HL-60/S4 treated with retinoic acid at 250 ng/mL for 4 days and 3 days (cell line): ENCODE measurements around the gene PALD1.

ENCODE experiments used
- in situ Hi-C: fragments of 300-500 bp; cut with MboI; formaldehyde crosslinking; loops from 2 replicates; pipeline ENCODE4 v1.7.0; 2022; ENCODE audit warnings: low sequenced_read_pairs

The PALD1 gene

GRCh38 chr10:70457759-70458305 is 20.7 kb upstream of the PALD1 start:
- in situ Hi-C loops: no loop called here

- in situ Hi-C loops: no loop called here
Measured at GRCh38 chr10:70458329-70459060, 20.1 kb upstream of the PALD1 start.

- in situ Hi-C loops: no loop called here
Measured at GRCh38 chr10:70459061-70459773, 19.4 kb upstream of the PALD1 start.

- in situ Hi-C loops: loop anchor here (10.0 kb wide), 2 partner anchors 75 to 425 kb away; partner anchors contain the start of gene PCBD1
Measured at GRCh38 chr10:70459774-70460490, 18.6 kb upstream of the PALD1 start.

GRCh38 chr10:70461397-70462348 is 16.9 kb upstream of the PALD1 start:
- in situ Hi-C loops: loop anchor here (10.0 kb wide), 2 partner anchors 73 to 423 kb away; partner anchors contain the start of gene PCBD1

- in situ Hi-C loops: loop anchor here (10.0 kb wide), 2 partner anchors 72 to 422 kb away; partner anchors contain the start of gene PCBD1
Measured at GRCh38 chr10:70462349-70462984, 16.1 kb upstream of the PALD1 start.

- in situ Hi-C loops: loop anchor here (10.0 kb wide), 2 partner anchors 70 to 420 kb away; partner anchors contain the start of gene PCBD1
Measured at GRCh38 chr10:70465278-70465677, 13.3 kb upstream of the PALD1 start.

GRCh38 chr10:70465832-70466231 is 12.7 kb upstream of the PALD1 start:
- in situ Hi-C loops: loop anchor here (10.0 kb wide), 2 partner anchors 69 to 419 kb away; partner anchors contain the start of gene PCBD1

- in situ Hi-C loops: loop anchor here (10.0 kb wide), 2 partner anchors 68 to 418 kb away; partner anchors contain the start of gene PCBD1
Measured at GRCh38 chr10:70466951-70467350, 11.6 kb upstream of the PALD1 start.

GRCh38 chr10:70472799-70473454 is 5.6 kb upstream of the PALD1 start:
- in situ Hi-C loops: no loop called here

- in situ Hi-C loops: no loop called here
Measured at GRCh38 chr10:70474780-70475179, 3.8 kb upstream of the PALD1 start.

- in situ Hi-C loops: no loop called here
Measured at GRCh38 chr10:70475661-70476060, 2.9 kb upstream of the PALD1 start.

- in situ Hi-C loops: no loop called here
Measured at GRCh38 chr10:70476249-70477035, 2.1 kb upstream of the PALD1 start.

GRCh38 chr10:70477661-70478162 is 855 bp upstream of the PALD1 start:
- in situ Hi-C loops: no loop called here

GRCh38 chr10:70479165-70479581 is 606 bp downstream of the PALD1 start:
- in situ Hi-C loops: no loop called here

GRCh38 chr10:70479626-70480238 is 1.2 kb downstream of the PALD1 start:
- in situ Hi-C loops: no loop called here

- in situ Hi-C loops: no loop called here
Measured at GRCh38 chr10:70480239-70480861, 1.8 kb downstream of the PALD1 start.
